Neural cell (in vitro differentiated cells): ENCODE results near the gene DBP. TPM values are rescaled to one million over a fixed set of nuclear protein-coding genes. Genes with fewer than 3 reads are reported as not detected.

Source experiments
- H2AFZ ChIP-seq: fragments of 200-600, 300-800 bp; sonication (generic), shearing (Covaris generic); 2 replicates; pipeline ENCODE4 v1.6.0; 2014; ENCODE audit warnings: low read depth, mild to moderate bottlenecking, antibody characterized with exemption, low read length, moderate library complexity
- H3F3A ChIP-seq: fragments of 200-600 bp; shearing (Covaris generic); 2 replicates; pipeline ENCODE4 v1.6.1; 2016; ENCODE audit warnings: mild to moderate bottlenecking, moderate library complexity, mixed read lengths, antibody characterized with exemption, low read length; ENCODE audit not compliant: insufficient read depth, poor library complexity, severe bottlenecking
- H3K27ac ChIP-seq: fragments of 200-600, 300-800 bp; sonication (generic), shearing (Covaris generic); 2 replicates; pipeline ENCODE4 v1.5.1; 2014; ENCODE audit warnings: mild to moderate bottlenecking, low read length, moderate library complexity
- H3K27me3 ChIP-seq: fragments of 300-800, 200-600 bp; sonication (generic), shearing (Covaris generic); 2 replicates; pipeline ENCODE4 v1.6.0; 2014; ENCODE audit warnings: mild to moderate bottlenecking, low read depth, low read length, moderate library complexity; ENCODE audit not compliant: insufficient read depth
- H3K36me3 ChIP-seq: fragments of 300-800, 200-600 bp; sonication (generic), shearing (Covaris generic); 2 replicates; pipeline ENCODE4 v1.5.1; 2014; ENCODE audit warnings: mild to moderate bottlenecking, antibody characterized with exemption, low read length, moderate library complexity; ENCODE audit not compliant: insufficient read depth
- H3K4me2 ChIP-seq: fragments of 300-800, 200-600 bp; sonication (generic), shearing (Covaris generic); 2 replicates; pipeline ENCODE4 v1.6.0; 2014; ENCODE audit warnings: mild to moderate bottlenecking, low read length
- H3K4me3 ChIP-seq: fragments of 300-800, 200-600 bp; sonication (generic), shearing (Covaris generic); 2 replicates; pipeline ENCODE4 v1.5.1; 2014; ENCODE audit warnings: mild to moderate bottlenecking, low read length, moderate library complexity
- H3K79me2 ChIP-seq: fragments of 200-600 bp; shearing (Covaris generic); replicated peaks from 2 replicates; pipeline ENCODE4 v1.6.0; 2014; ENCODE audit warnings: mild to moderate bottlenecking, low read length, moderate library complexity; ENCODE audit not compliant: insufficient read depth
- H3K9ac ChIP-seq: fragments of 300-800, 200-600 bp; sonication (generic), shearing (Covaris generic); 2 replicates; pipeline ENCODE4 v1.6.1; 2016; ENCODE audit warnings: mild to moderate bottlenecking, low read length, mixed read lengths
- H3K9me2 ChIP-seq: fragments of 200-600 bp; shearing (Covaris generic); 2 replicates; pipeline ENCODE4 v1.6.1; 2016; ENCODE audit warnings: mild to moderate bottlenecking, low read length, mixed read lengths; ENCODE audit not compliant: insufficient read depth
- H3K9me3 ChIP-seq: fragments of 200-600, 300-800 bp; sonication (generic), shearing (Covaris generic); 2 replicates; pipeline ENCODE4 v1.6.1; 2016; ENCODE audit warnings: mild to moderate bottlenecking, mixed run types, low read length, moderate library complexity, mixed read lengths
- H4K20me1 ChIP-seq: fragments of 200-600 bp; shearing (Covaris generic); 2 replicates; pipeline ENCODE4 v1.6.1; 2016; ENCODE audit warnings: mild to moderate bottlenecking, mixed run types; ENCODE audit not compliant: insufficient read depth
- CTCF ChIP-seq: fragments of 450-650 bp; IDR thresholded peaks from 2 replicates; pipeline ENCODE4 v1.5.1; 2014; ENCODE audit warnings: antibody characterized with exemption, mild to moderate bottlenecking, moderate library complexity; ENCODE audit not compliant: poor library complexity, severe bottlenecking
- EP300 ChIP-seq: fragments of 450-650 bp; conservative IDR thresholded peaks from 2 replicates; pipeline ENCODE4 v1.6.1; 2014; ENCODE audit warnings: antibody characterized with exemption, mild to moderate bottlenecking, moderate library complexity; ENCODE audit not compliant: poor library complexity, severe bottlenecking
- EZH2 ChIP-seq: fragments of 200-600, 300-800 bp; shearing (Covaris generic), sonication (generic); IDR thresholded peaks from 2 replicates; pipeline ENCODE4 v1.6.1; 2014; ENCODE audit warnings: antibody characterized with exemption, low read length, borderline replicate concordance, mild to moderate bottlenecking; ENCODE audit not compliant: insufficient read depth, poor library complexity, severe bottlenecking
- MXI1 ChIP-seq: fragments of 450-650 bp; conservative IDR thresholded peaks from 2 replicates; pipeline ENCODE4 v1.6.1; 2014; ENCODE audit warnings: antibody characterized with exemption, mild to moderate bottlenecking; ENCODE audit not compliant: poor library complexity, severe bottlenecking
- POLR2AphosphoS5 ChIP-seq: IDR thresholded peaks from 2 replicates; pipeline ENCODE4 v1.6.1; 2012
- RAD21 ChIP-seq: fragments of 450-650 bp; conservative IDR thresholded peaks from 2 replicates; pipeline ENCODE4 v1.6.1; 2014; ENCODE audit warnings: antibody characterized with exemption, mild to moderate bottlenecking, moderate library complexity
- REST ChIP-seq: IDR thresholded peaks from 2 replicates; pipeline ENCODE4 v1.6.1; 2012; ENCODE audit warnings: borderline replicate concordance
- SMC3 ChIP-seq: fragments of 450-650 bp; conservative IDR thresholded peaks from 2 replicates; pipeline ENCODE4 v1.6.1; 2014; ENCODE audit warnings: antibody characterized with exemption, mild to moderate bottlenecking, moderate library complexity; ENCODE audit not compliant: poor library complexity
- polyA plus RNA-seq: library from polyadenylated mRNA; depleted of rRNA; stranded (reverse); fragments of >200 nt; gene quantifications from 2 replicates; pipeline ENCODE4 v1.2.3, GENCODE V29; 2014

The DBP gene
- polyA plus RNA-seq, 1 donor from 2014 or later, result 3.6 TPM

GRCh38 chr19:48637449-48637947, 319 bp upstream of the DBP start:
- no peaks in the 10 kb centered on the region for H3K27me3 ChIP-seq
- no peaks in the 10 kb centered on the region for H4K20me1 ChIP-seq
- peaks cover 8% of the 10 kb centered on the region for H3F3A ChIP-seq
- H3K79me2 ChIP-seq, result no peaks in the 10 kb centered on the region
- H3K9me3 ChIP-seq, result no peaks in the 10 kb centered on the region
- peak overlapping the region; percentile 66 for H3K4me3 ChIP-seq
- peak overlapping the region; percentile 83 for H3K27ac ChIP-seq
- H3K9ac ChIP-seq, result peak overlapping the region; percentile 74
- no peaks in the 10 kb centered on the region for H3K9me2 ChIP-seq
- H2AFZ ChIP-seq, result no peak overlapping the region
- no peaks in the 10 kb centered on the region for H3K36me3 ChIP-seq
- no peak for TF ChIP-seq EZH2
- TF ChIP-seq SMC3, result no peak
- no peak for TF ChIP-seq POLR2AphosphoS5
- TF ChIP-seq MXI1, result peak; percentile 83
- no peak for TF ChIP-seq RAD21
- peak overlapping the region; percentile 34 for H3K4me2 ChIP-seq

- no peaks in the 10 kb centered on the region for H3K27me3 ChIP-seq
- no peaks in the 10 kb centered on the region for H3K79me2 ChIP-seq
- peak overlapping the region; percentile 83 for H3K27ac ChIP-seq
- H3K9me2 ChIP-seq, result no peaks in the 10 kb centered on the region
- H3K4me3 ChIP-seq, result peak overlapping the region; percentile 66
- H3K9ac ChIP-seq, result peak overlapping the region; percentile 74
- no peaks in the 10 kb centered on the region for H3K9me3 ChIP-seq
- no peaks in the 10 kb centered on the region for H3K36me3 ChIP-seq
- H4K20me1 ChIP-seq, result no peaks in the 10 kb centered on the region
- H3K4me2 ChIP-seq, result peak overlapping the region; percentile 54
- H3F3A ChIP-seq, result peaks cover 8% of the 10 kb centered on the region
- H2AFZ ChIP-seq, result no peak overlapping the region
- TF ChIP-seq REST, result peak; percentile 4
- no peak for TF ChIP-seq CTCF
- no peak for TF ChIP-seq POLR2AphosphoS5
- TF ChIP-seq RAD21, result no peak
- TF ChIP-seq EP300, result no peak
- TF ChIP-seq MXI1, result no peak
Measured at GRCh38 chr19:48635966-48636858, 967 bp downstream of the DBP start.
